Kidney epithelial cell (primary cell): ENCODE data around the gene ANKLE2. TPM values are rescaled to one million over a fixed set of nuclear protein-coding genes. Genes with fewer than 3 reads are reported as not detected.

Source experiments
- DNase-seq: peaks from one replicate; pipeline ENCODE4 v3.0.0-alpha.2; 2010; ENCODE audit warnings: low read depth
- H3K27me3 ChIP-seq: 2 replicates; pipeline ENCODE4 v1.6.0; 2011; ENCODE audit warnings: low read length; ENCODE audit not compliant: control insufficient read depth, insufficient read depth
- H3K36me3 ChIP-seq: 2 replicates; pipeline ENCODE4 v1.5.1; 2011; ENCODE audit warnings: low read length; ENCODE audit not compliant: control insufficient read depth, insufficient read depth
- H3K4me3 ChIP-seq: 2 replicates; pipeline ENCODE4 v1.5.1; 2011; ENCODE audit warnings: low read depth, mild to moderate bottlenecking, control low read depth, low read length
- total RNA-seq: library from RNA; depleted of rRNA; stranded (reverse); fragments of >200 nt; gene quantifications from 2 replicates; pipeline ENCODE4 v1.2.3, GENCODE V29; 2015
- TF ChIP-seq, protein P1 (sequence below): IDR thresholded peaks from 2 replicates; pipeline ENCODE4 v1.5.1; 2011; ENCODE audit warnings: mild to moderate bottlenecking, moderate library complexity, low read length, control low read depth, inconsistent platforms; ENCODE audit not compliant: insufficient read depth, poor library complexity, severe bottlenecking

Gene ANKLE2
- total RNA-seq, 1 donor from 2014 or later, result 115 TPM

DNA sequence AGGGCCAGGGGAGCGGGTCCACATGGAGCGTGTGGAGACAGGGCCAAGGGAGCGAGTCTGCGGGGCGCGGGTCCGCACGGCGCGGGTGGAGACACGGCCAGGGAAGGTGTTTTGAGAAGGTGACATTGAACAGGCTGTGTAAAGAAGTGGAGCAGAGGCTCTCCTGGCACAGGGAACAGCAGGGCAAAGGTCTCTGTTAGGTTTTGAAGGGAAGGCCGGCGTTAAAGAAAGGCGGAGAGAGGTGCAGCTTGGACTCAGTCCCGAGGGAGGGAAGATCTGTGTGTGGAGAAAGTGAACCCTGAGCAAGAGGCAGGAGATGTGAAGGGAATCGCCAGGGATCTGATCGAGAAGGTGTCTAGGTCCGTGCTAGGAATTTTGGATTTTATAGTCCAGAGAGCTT is 72.4 kb downstream of the ANKLE2 start:
- H3K4me3 ChIP-seq, result peak overlapping the region; percentile 17
- no peaks in the 10 kb centered on the region for H3K36me3 ChIP-seq
- no peak for DNase-seq
- TF ChIP-seq, protein P1, sequence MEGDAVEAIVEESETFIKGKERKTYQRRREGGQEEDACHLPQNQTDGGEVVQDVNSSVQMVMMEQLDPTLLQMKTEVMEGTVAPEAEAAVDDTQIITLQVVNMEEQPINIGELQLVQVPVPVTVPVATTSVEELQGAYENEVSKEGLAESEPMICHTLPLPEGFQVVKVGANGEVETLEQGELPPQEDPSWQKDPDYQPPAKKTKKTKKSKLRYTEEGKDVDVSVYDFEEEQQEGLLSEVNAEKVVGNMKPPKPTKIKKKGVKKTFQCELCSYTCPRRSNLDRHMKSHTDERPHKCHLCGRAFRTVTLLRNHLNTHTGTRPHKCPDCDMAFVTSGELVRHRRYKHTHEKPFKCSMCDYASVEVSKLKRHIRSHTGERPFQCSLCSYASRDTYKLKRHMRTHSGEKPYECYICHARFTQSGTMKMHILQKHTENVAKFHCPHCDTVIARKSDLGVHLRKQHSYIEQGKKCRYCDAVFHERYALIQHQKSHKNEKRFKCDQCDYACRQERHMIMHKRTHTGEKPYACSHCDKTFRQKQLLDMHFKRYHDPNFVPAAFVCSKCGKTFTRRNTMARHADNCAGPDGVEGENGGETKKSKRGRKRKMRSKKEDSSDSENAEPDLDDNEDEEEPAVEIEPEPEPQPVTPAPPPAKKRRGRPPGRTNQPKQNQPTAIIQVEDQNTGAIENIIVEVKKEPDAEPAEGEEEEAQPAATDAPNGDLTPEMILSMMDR, result no peak
- H3K27me3 ChIP-seq, result no peaks in the 10 kb centered on the region

DNA sequence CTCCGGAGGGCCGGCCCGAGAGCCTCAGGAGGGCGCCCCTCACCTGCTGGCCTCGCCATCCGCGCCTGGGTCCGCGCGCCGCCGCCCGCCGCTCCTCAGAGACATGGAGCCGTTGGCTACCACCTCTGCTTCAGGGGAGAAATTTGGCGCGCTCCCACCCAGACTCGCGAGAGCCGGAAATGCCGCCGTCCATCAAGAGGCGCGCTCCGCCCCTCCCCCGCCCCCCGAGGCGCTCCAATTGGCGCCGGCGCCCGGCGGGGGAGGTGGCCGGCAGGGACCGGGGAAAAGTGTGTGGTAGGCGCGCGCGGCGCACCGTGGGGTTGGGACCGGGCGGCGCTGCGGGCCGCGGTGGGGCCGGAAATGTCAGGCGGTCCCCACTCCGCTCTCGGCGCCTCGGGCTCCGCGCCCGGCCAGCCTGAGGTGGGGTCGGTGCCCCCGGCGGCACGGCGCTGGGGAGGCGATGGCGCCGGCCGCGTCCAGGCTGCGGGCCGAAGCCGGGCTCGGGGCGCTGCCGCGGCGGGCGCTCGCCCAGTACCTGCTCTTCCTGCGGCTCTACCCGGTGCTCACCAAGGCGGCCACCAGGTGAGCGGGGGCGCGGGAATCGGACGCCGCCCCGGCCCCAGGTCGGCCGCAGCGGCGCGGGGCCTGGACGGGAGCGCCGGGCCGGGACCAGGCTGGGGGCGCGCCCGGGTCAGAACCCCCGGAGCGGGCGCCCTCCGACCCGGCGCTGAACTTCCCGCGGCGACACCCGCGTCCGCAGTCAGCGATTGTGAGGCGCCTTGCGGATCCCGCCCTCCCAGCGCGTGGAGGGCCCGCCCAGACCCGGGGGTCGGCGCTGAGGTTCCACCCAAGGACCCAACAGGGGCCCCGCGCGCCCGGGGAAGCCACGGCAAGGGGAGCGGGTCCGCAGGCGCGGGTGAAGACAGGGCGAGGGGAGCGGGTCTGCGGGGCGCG is 74.1 kb downstream of the ANKLE2 start, which contains the start of the genes POLE and PXMP2:
Gene POLE (minus strand): TSS at position 132 of the 954 bp plus-strand sequence. CDS start 27 bp downstream, at position 105.
Gene PXMP2 (plus strand): TSS at position 377 of the 954 bp plus-strand sequence. CDS start 84 bp downstream, at position 461.
- DNase-seq, result peak; percentile 68
- Histone ChIP-seq H3K4me3 (peak within 1 kb of the TSS; percentile 65), H3K27me3 (no peaks in the 10 kb centered on the region), H3K36me3 (no peaks in the 10 kb centered on the region)
- TF ChIP-seq, protein P1, result no peak

DNA sequence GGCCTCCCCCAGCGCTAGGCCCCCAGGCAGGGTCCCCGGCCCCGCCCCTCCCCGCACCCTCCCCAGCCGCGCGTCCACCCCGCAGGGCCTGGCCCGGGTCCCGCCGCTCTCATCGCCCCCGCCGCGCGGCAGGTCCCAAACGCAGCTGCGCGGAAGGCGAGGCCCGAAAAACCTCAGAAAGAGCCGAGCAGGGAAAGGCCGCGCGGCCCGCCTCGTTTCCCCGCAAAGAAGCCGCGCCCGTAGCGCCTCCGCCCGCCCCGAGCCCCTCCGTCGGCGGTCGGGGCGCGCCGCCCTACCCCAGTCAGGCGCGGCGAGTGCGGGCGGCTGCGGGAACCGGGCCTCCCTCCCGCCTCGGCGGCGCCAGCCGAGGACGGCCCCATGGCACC is 74.8 kb downstream of the ANKLE2 start:
- TF ChIP-seq, protein P1, result no peak
- H3K36me3 ChIP-seq, result no peaks in the 10 kb centered on the region
- no peak for DNase-seq

DNA sequence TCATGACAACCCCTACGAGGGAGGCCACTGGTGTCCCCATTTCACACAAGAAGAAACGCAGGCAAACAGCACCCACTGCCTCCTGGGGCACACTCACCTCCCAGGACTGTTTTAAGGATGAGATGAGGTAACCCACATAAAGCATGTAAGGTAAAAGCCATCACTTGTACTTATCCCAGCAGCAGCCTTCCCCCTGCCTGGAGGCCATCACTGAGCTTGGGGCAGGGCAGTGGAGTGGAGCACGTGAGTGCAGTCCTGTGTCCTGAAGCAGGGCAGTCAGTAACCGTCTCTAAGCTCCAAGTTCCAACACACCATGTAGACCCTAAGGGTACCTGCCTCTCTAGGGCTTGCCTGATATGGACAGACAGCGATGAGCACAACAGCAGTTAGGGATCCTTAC is 76.2 kb downstream of the ANKLE2 start:
- no peaks in the 10 kb centered on the region for H3K36me3 ChIP-seq
- no peaks in the 10 kb centered on the region for H3K27me3 ChIP-seq
- TF ChIP-seq, protein P1, result no peak
- H3K4me3 ChIP-seq, result no peak overlapping the region
- no peak for DNase-seq

More for the DNA sequence above, 74.8 kb downstream of the ANKLE2 start:
- H3K4me3 ChIP-seq, result peak overlapping the region; percentile 65
- no peaks in the 10 kb centered on the region for H3K27me3 ChIP-seq

DNA sequence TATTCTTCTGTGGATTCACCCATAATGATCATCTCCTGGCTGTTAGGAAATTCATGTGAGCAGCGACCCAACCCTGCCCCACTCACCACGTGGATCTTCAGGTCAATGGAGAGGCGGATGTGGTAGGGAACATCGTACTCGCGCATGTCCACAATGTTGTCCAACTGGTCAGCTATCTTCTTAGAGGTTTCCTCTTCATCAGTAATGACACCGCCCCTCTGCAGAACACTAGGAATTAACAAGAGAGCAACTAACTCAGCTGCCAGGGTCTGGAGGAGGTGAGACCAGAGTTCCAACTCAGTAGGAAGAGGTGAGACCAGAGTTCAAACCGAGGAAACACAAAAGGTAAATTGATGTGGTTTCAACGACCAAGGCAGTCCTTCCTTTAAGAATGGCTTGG is 84.1 kb downstream of the ANKLE2 start:
- TF ChIP-seq, protein P1, result no peak
- DNase-seq, result no peak
- no peaks in the 10 kb centered on the region for H3K36me3 ChIP-seq

More for the DNA sequence above, 84.1 kb downstream of the ANKLE2 start:
- H3K27me3 ChIP-seq, result no peaks in the 10 kb centered on the region
- no peak overlapping the region for H3K4me3 ChIP-seq
